Adrenal gland (tissue), 5 donors: ENCODE results near the gene CRB3.

Experiments used
- POLR2A ChIP-seq, 2 donors: fragments of 450-650 bp; IDR thresholded peaks; one replicate each; pipeline ENCODE4 v1.6.1; 2017; ENCODE audit warnings: antibody characterized with exemption in 2 of 2, mild to moderate bottlenecking in 2 of 2, moderate library complexity in 1 of 2
- TF ChIP-seq, protein P1 (sequence below), 6 experiments: fragments of 450-650 bp in 4 of 6; fragments of 200-600 bp in 2 of 6; sonication (generic) in 1 of 6; IDR thresholded peaks; 1 replicate in 5 of 6; 2 replicates in 1 of 6; pipeline versions ENCODE4 v1.5.1 to v1.8.0; 2016 to 2021; ENCODE audit warnings: antibody characterized with exemption in 6 of 6, mild to moderate bottlenecking in 2 of 6, moderate library complexity in 1 of 6
- donor health status: DM: no; HTN: no; CAD: no.

DNA sequence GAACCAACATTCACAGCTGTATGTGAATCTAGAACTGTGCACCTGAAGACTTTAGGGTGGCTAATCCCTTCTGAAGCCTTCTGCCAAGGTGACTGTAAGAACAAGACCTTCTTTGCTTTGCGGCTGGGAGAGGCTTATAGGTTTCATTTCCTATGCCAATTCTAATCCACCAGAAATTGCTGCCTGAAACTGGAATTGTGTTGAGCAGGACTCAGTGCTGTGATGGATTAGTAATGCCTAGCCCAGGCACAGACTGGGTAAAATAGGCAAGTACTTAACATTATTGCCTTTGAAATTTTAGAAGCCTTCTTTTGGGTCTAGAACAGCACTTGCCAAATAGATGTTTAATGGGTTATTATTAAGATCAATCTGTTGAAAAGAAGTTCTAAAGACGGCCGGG, 16.0 kb upstream of the CRB3 start:
- TF ChIP-seq, protein P1, sequence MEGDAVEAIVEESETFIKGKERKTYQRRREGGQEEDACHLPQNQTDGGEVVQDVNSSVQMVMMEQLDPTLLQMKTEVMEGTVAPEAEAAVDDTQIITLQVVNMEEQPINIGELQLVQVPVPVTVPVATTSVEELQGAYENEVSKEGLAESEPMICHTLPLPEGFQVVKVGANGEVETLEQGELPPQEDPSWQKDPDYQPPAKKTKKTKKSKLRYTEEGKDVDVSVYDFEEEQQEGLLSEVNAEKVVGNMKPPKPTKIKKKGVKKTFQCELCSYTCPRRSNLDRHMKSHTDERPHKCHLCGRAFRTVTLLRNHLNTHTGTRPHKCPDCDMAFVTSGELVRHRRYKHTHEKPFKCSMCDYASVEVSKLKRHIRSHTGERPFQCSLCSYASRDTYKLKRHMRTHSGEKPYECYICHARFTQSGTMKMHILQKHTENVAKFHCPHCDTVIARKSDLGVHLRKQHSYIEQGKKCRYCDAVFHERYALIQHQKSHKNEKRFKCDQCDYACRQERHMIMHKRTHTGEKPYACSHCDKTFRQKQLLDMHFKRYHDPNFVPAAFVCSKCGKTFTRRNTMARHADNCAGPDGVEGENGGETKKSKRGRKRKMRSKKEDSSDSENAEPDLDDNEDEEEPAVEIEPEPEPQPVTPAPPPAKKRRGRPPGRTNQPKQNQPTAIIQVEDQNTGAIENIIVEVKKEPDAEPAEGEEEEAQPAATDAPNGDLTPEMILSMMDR (IDR thresholded peaks at IDR 0.05): no peak
- no peak for TF ChIP-seq POLR2A (IDR thresholded peaks at IDR 0.05)
